Activated CD8-positive, alpha-beta T cell treated with anti-CD3 and anti-CD28 coated beads, Interleukin-2, amount 10 ng/mL, durations not matched to agents 7 days and 5 days (primary cell): ENCODE results near the gene CIAO2A. TPM values are rescaled to one million over a fixed set of nuclear protein-coding genes. Genes with fewer than 3 reads are reported as not detected.
A peak's percentile ranks its signal among the peaks of the same experiment; 100 is the strongest.
"Not testable (repeated sequence)": the region's sequence is repeated elsewhere in the genome, so short reads cannot be mapped to it uniquely, and the experiment has no call there.

Experiments
- ATAC-seq: fragments of 150-1000 bp; cut with Tn5 transposase; one replicate; pipeline ENCODE4 v1.10.0; 2021; ENCODE audit warnings: moderate library complexity
- CTCF ChIA-PET: fragments of 350-600 bp; sonication (Branson Sonifier 250); formaldehyde crosslinking; loops from one replicate; lab custom pipeline; 2021; ENCODE audit warnings: antibody characterized with exemption; lab: Charles Lee
- POLR2A ChIA-PET: fragments of 350-600 bp; sonication (Branson Sonifier 250); formaldehyde crosslinking; loops from one replicate; lab custom pipeline; 2021; ENCODE audit warnings: antibody characterized with exemption; lab: Charles Lee
- DNase-seq: peaks from one replicate; pipeline ENCODE4 v3.0.0-alpha.2; 2020
- H3K27ac Mint-ChIP-seq: one replicate; pipeline ENCODE4 v1.8.0; 2021; ENCODE audit warnings: mild to moderate bottlenecking, mixed read lengths
- H3K27me3 Mint-ChIP-seq: one replicate; pipeline ENCODE4 v1.8.0; 2021; ENCODE audit warnings: low read depth, mixed read lengths
- H3K36me3 Mint-ChIP-seq: one replicate; pipeline ENCODE4 v1.8.0; 2021; ENCODE audit warnings: low read depth, mixed read lengths
- H3K4me1 Mint-ChIP-seq: one replicate; pipeline ENCODE4 v1.8.0; 2021; ENCODE audit warnings: low read depth, mixed read lengths
- H3K4me3 Mint-ChIP-seq: one replicate; pipeline ENCODE4 v1.8.0; 2021; ENCODE audit warnings: mild to moderate bottlenecking, mixed read lengths
- H3K9me3 Mint-ChIP-seq: one replicate; pipeline ENCODE4 v1.8.0; 2022; ENCODE audit warnings: mixed read lengths; ENCODE audit not compliant: insufficient read depth
- total RNA-seq, 2 experiments: library from RNA; stranded (reverse); gene quantifications; one replicate each; pipeline ENCODE4 v1.2.3, GENCODE V29; 2021

Gene CIAO2A
- total RNA-seq, 2 experiments from 2014 or later, result 78.7 to 80.9 TPM

GRCh38 chr15:64070106-64070505 is 23.5 kb downstream of the CIAO2A start:
- CTCF ChIA-PET, result interaction anchor here (1.4 to 8.1 kb wide), 4 partner anchors 24 to 601 kb away, joined by 4 to 132 read pairs (median 54); partner anchors contain the start of gene DAPK2
- POLR2A ChIA-PET, result no interaction called here
- peaks cover 21% of the 10 kb centered on the region for H3K36me3 Mint-ChIP-seq
- H3K9me3 Mint-ChIP-seq, result no peaks in the 10 kb centered on the region
- H3K4me3 Mint-ChIP-seq, result no peak overlapping the region
- peaks cover 26% of the 10 kb centered on the region for H3K4me1 Mint-ChIP-seq
- DNase-seq (no peak), ATAC-seq (no peak)
- H3K27me3 Mint-ChIP-seq, result no peaks in the 10 kb centered on the region
- no peak overlapping the region for H3K27ac Mint-ChIP-seq

GRCh38 chr15:64068133-64068532 is 25.5 kb downstream of the CIAO2A start:
- ATAC-seq (peak; percentile 38), DNase-seq (peak; percentile 35)
- Mint-ChIP-seq H3K4me1 (peaks cover 26% of the 10 kb centered on the region), H3K27me3 (no peaks in the 10 kb centered on the region), H3K4me3 (no peak overlapping the region), H3K36me3 (peaks cover 16% of the 10 kb centered on the region), H3K27ac (peak overlapping the region; percentile 71), H3K9me3 (no peaks in the 10 kb centered on the region)
- CTCF ChIA-PET, result interaction anchor here (0.6 to 8.1 kb wide), 73 partner anchors 10 to 1020 kb away, joined by 3 to 132 read pairs (median 5); partner anchors contain the start of genes CIAO2A and DAPK2
- POLR2A ChIA-PET, result interaction anchor here (0.6 to 1.4 kb wide), 3 partner anchors 234 to 359 kb away, joined by 3 to 4 read pairs (median 3); no protein-coding TSS in a partner anchor

DNA sequence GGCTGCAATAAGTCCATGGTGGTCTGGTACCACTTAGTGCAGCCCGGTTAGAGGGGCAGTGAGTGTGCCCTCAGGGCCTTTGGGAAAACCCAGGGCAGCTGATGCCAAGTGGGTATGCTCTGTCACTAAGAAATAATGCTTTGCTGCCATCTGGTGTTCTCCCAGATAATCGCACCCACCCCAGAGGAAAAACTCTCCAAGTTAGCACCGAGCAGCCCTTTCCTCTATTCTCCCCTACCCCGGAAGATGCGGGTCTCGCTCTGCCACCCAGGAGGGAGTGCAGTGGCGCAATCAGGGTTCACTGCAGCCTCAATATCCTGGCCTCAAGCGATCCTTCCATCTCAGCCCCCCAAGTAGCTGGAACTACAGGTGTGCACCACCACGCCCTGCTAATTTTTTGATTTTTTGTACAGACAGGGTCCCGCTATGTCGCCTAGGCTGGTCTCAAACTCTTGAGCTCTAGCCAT is 26.0 kb downstream of the CIAO2A start:
- ATAC-seq, result peak; percentile 89
- H3K27ac Mint-ChIP-seq, result peak overlapping the region; percentile 71
- no peaks in the 10 kb centered on the region for H3K27me3 Mint-ChIP-seq
- H3K9me3 Mint-ChIP-seq, result no peaks in the 10 kb centered on the region
- peaks cover 13% of the 10 kb centered on the region for H3K36me3 Mint-ChIP-seq
- CTCF ChIA-PET, result interaction anchor here (0.6 to 8.1 kb wide), 83 partner anchors 10 to 1020 kb away, joined by 3 to 132 read pairs (median 5); partner anchors contain the start of genes CIAO2A and DAPK2
- H3K4me3 Mint-ChIP-seq, result no peak overlapping the region
- peak; percentile 79 for DNase-seq
- peaks cover 26% of the 10 kb centered on the region for H3K4me1 Mint-ChIP-seq
- POLR2A ChIA-PET, result interaction anchor here (0.7 to 1.4 kb wide), 2 partner anchors 315 to 358 kb away, joined by 3 to 4 read pairs; no protein-coding TSS in a partner anchor

DNA sequence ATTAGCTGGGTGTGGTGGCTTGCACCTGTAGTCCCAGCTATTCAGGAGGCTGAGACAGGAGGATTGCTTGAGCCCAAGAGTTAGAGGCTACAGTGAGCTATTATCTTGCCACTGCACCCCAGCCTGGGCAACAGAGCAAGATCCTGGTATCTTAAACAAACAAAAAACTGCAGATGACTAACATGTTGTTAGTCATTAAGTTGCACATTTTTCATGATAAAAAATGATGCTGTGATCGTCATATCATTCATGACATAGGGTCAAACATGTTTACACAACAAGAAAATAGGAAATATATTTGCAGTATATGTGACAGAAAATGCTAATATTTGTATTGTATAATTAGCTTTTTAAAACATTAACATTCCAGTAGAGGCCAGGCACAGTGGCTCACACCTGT is 27.2 kb downstream of the CIAO2A start:
- ChIA-PET POLR2A (no interaction called here), CTCF (interaction anchor here (0.9 to 8.1 kb wide), 14 partner anchors 20 to 600 kb away, joined by 3 to 132 read pairs (median 6); partner anchors contain the start of gene DAPK2)
- H3K27me3 Mint-ChIP-seq, result no peaks in the 10 kb centered on the region
- DNase-seq (no peak), ATAC-seq (no peak)
- H3K36me3 Mint-ChIP-seq, result peaks cover 5% of the 10 kb centered on the region
- H3K4me1 Mint-ChIP-seq, result peaks cover 26% of the 10 kb centered on the region
- H3K9me3 Mint-ChIP-seq, result no peaks in the 10 kb centered on the region
- H3K4me3 Mint-ChIP-seq, result no peak overlapping the region
- H3K27ac Mint-ChIP-seq, result no peak overlapping the region

DNA sequence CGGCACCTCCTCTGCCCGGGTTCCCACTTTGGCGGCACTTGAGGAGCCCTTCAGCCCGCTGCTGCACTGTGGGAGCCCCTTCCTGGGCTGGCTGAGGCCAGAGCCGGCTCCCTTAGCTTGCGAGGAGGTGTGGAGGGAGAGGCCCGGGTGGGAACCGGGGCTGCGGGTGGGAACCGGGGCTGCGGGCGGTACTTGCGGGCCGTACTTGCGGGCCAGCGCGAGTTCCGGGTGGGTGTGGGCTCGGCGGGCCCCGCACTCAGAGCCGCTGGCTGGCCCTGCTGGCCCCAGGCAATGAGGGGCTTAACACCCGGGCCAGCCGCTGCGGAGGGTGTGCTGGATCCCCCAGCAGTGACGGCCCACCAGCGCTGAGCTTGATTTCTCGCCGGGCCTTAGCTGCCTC is 32.9 kb downstream of the CIAO2A start:
- ChIA-PET CTCF (interaction anchor here (4.1 kb wide), 1 partner anchor 308 kb away, joined by 26 read pairs; no protein-coding TSS in a partner anchor), POLR2A (no interaction called here)
- H3K27ac Mint-ChIP-seq, result no peak overlapping the region
- no peaks in the 10 kb centered on the region for H3K4me1 Mint-ChIP-seq
- no peaks in the 10 kb centered on the region for H3K27me3 Mint-ChIP-seq
- DNase-seq, result no peak
- H3K9me3 Mint-ChIP-seq, result no peaks in the 10 kb centered on the region
- H3K4me3 Mint-ChIP-seq, result no peak overlapping the region
- no peaks in the 10 kb centered on the region for H3K36me3 Mint-ChIP-seq
- ATAC-seq, result no peak

DNA sequence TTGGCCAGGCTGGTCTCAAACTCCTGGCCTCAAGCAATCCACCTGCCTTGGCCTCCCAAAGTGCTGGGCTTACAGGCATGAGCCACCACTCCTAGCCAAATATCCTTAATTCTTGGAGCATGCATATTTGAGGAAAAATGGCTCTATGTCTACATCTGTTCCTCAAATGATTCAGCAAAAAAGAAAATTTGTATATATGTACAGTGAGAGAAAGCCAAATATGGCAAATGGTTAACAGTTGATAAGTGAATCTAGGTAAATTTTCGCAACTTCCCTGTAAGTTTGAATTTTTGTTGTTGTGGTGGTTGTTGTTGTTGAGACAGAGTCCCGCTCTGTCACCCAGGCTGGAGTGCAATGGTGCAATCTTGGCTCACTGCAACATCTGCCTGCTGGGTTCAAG is 34.5 kb downstream of the CIAO2A start:
- H3K4me1 Mint-ChIP-seq, H3K36me3 Mint-ChIP-seq, POLR2A ChIA-PET, DNase-seq, ATAC-seq, CTCF ChIA-PET, H3K4me3 Mint-ChIP-seq, H3K27me3 Mint-ChIP-seq, H3K27ac Mint-ChIP-seq, H3K9me3 Mint-ChIP-seq: not testable (repeated sequence)

DNA sequence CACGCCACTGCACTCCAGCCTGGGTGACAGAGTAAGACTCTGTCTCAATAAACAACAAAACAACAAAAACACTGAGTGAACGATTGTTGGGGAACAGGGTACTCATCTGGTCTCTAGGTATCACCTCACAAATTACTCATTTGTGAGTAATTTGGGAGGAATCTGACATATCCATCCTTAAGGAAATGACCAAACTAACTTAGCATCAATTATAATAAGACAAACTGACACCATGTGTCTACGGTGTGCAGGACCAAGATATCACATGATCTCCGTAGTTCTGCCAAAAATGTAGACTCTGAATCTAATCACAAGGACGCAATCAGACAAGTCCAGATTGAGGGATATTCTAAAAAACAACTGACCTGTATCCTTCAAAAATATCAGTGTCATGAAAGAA is 35.4 kb downstream of the CIAO2A start:
- Mint-ChIP-seq H3K27ac (no peak overlapping the region), H3K36me3 (no peaks in the 10 kb centered on the region), H3K27me3 (no peaks in the 10 kb centered on the region), H3K4me1 (no peaks in the 10 kb centered on the region), H3K4me3 (no peak overlapping the region), H3K9me3 (no peaks in the 10 kb centered on the region)
- ChIA-PET CTCF (interaction anchor here (1.1 kb wide), 1 partner anchor 13 kb away, joined by 3 read pairs; the partner anchor contains the start of gene DAPK2), POLR2A (no interaction called here)
- ATAC-seq (no peak), DNase-seq (no peak)

DNA sequence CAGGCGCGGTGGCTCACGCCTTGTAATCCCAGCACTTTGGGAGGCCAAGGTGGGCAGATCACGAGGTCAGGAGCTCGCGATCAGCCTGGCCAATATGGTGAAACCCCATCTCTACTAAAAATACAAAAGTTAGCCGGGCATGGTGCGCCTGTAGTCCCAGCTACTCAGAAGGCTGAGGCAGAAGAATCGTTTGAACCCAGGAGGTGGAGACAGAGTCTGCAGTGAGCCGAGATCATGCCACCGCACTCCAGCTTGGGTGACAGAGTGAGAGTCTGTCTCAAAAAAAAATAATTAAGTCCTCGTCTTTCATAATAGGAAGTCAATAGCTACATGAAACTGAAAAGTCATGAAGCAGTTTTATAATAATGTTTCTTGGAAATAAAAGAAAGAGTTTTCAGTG is 40.0 kb downstream of the CIAO2A start:
- H3K27ac Mint-ChIP-seq, ATAC-seq, H3K27me3 Mint-ChIP-seq, H3K36me3 Mint-ChIP-seq, H3K9me3 Mint-ChIP-seq, H3K4me1 Mint-ChIP-seq, DNase-seq, POLR2A ChIA-PET, H3K4me3 Mint-ChIP-seq: not testable (repeated sequence)
- CTCF ChIA-PET, result interaction anchor here (2.1 kb wide), 1 partner anchor 14 kb away, joined by 5 read pairs; no protein-coding TSS in a partner anchor

DNA sequence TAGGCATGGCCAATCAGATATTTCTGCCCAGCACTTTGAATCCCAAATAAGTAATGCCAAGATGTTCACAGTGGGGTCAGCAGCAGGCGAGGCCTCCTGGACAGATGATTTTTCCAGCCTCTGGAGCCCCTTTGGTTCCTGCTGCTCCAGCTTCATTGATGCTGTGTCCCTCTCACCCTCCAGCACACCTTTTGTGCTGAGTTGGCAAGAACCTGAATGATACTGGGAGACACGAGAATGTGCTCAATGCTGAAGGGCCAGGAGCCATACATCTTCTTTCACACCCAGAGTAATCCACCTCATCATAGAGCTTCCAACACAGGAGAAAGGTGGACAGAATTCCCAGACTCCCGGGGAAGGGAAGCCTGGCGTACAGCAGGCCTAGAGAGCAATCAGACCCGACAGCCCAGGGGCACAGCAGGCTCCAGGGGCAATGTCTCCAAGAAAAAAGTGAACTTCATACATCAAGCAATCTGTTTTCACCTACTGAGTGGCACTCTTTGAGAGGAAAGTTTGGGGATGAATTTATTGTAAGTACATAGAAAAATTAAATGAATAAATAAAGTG is 40.6 kb downstream of the CIAO2A start:
- no peaks in the 10 kb centered on the region for H3K9me3 Mint-ChIP-seq
- no peak for ATAC-seq
- H3K27me3 Mint-ChIP-seq, result peaks cover 8% of the 10 kb centered on the region
- no peak overlapping the region for H3K27ac Mint-ChIP-seq
- DNase-seq, result no peak
- H3K36me3 Mint-ChIP-seq, result no peaks in the 10 kb centered on the region
- H3K4me3 Mint-ChIP-seq, result no peak overlapping the region
- ChIA-PET CTCF (no interaction called here), POLR2A (no interaction called here)
- peaks cover 5% of the 10 kb centered on the region for H3K4me1 Mint-ChIP-seq

GRCh38 chr15:64051407-64052259 is 42.0 kb downstream of the CIAO2A start:
- Mint-ChIP-seq H3K36me3 (no peaks in the 10 kb centered on the region), H3K27me3 (peaks cover 13% of the 10 kb centered on the region), H3K4me1 (peaks cover 9% of the 10 kb centered on the region), H3K4me3 (no peak overlapping the region), H3K27ac (no peak overlapping the region), H3K9me3 (no peaks in the 10 kb centered on the region)
- no peak for ATAC-seq
- no peak for DNase-seq
- ChIA-PET POLR2A (no interaction called here), CTCF (interaction anchor here (1.2 kb wide), 1 partner anchor 16 kb away, joined by 4 read pairs; no protein-coding TSS in a partner anchor)

DNA sequence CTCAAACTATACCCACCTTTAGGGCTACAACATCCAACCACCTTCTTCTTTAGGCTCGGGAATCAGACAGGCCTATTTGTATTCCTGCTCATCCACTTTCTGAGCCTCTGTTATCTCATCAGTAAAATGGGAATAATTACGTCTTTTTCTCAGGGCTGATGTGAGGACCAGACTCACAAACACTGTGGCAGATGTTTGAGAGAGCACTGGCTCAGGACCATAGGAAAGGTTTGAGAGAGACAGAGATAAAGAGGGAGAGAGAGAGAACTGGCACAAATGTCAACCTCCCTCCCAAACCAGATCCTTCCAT is 42.6 kb downstream of the CIAO2A start:
- POLR2A ChIA-PET, result no interaction called here
- H3K4me1 Mint-ChIP-seq, result peaks cover 10% of the 10 kb centered on the region
- ATAC-seq (no peak), DNase-seq (no peak)
- H3K4me3 Mint-ChIP-seq, result no peak overlapping the region
- H3K9me3 Mint-ChIP-seq, result no peaks in the 10 kb centered on the region
- CTCF ChIA-PET, result interaction anchor here (1.2 kb wide), 1 partner anchor 17 kb away, joined by 4 read pairs; no protein-coding TSS in a partner anchor
- no peak overlapping the region for H3K27ac Mint-ChIP-seq
- peaks cover 14% of the 10 kb centered on the region for H3K27me3 Mint-ChIP-seq
- H3K36me3 Mint-ChIP-seq, result no peaks in the 10 kb centered on the region
